ENCODE data around the gene PEX3. TPM values are rescaled to one million over a fixed set of nuclear protein-coding genes. Genes with fewer than 3 reads are reported as not detected.
A peak's percentile ranks its signal among the peaks of the same experiment; 100 is the strongest.

Gene PEX3
- total and polyA plus RNA-seq, 2 of the 4 experiments (the other 2 are of a cell fraction), result 13.3 to 13.7 TPM

DNA sequence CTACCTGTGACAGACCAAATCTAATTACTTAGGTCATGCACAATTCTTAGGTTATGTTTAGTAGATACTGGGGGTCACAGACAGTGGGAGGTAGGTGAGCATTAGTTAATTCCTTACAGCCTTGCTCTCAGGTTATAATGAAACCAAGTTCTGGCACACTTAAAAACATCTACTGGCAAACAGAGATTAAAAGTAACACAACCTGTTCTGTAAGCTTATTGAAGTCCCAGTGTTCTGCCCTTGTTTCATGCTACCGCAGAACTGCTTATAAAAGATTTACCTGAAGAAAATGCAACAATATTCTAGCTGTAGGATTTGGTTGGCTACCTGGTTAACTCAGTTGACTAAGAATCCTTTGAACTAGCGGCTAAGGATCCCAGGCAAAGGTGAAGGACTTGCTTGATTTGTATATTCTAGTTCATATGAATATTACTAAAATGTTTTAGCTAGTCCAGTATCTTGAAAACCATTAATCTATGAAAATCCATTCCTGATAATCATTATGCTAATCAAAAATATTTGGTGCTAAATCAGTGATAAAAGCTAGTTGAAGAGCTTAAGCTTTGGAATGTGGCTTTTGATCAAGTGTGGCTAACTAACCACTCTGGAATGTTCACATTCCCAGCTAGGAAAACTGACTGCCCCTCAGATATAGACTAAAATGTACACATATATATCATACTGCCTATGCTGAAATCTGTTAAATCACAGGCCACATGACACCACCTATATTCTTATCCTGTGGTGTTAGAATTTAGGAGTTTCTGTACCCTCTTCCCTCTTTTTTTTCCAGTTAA lies 7.2 kb downstream of the PEX3 start:
- BruUV-seq (replicated peaks), result no TSS peak
- dilution Hi-C loops (cut with HindIII; ENCODE audit: low sequenced_read_pairs, unreplicated experiment), result no loop called here
- TF ChIP-seq SMC3 (IDR thresholded peaks at IDR 0.05; ENCODE audit: low read depth, low read length), result no peak
- TF ChIP-seq RCOR1 (IDR thresholded peaks at IDR 0.05; ENCODE audit: insufficient replicate concordance, low read length), result no peak
- TF ChIP-seq, protein P1, sequence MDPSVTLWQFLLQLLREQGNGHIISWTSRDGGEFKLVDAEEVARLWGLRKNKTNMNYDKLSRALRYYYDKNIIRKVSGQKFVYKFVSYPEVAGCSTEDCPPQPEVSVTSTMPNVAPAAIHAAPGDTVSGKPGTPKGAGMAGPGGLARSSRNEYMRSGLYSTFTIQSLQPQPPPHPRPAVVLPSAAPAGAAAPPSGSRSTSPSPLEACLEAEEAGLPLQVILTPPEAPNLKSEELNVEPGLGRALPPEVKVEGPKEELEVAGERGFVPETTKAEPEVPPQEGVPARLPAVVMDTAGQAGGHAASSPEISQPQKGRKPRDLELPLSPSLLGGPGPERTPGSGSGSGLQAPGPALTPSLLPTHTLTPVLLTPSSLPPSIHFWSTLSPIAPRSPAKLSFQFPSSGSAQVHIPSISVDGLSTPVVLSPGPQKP (IDR thresholded peaks at IDR 0.05; ENCODE audit: borderline replicate concordance, low read depth, low read length), result no peak
- TF ChIP-seq, protein P2, sequence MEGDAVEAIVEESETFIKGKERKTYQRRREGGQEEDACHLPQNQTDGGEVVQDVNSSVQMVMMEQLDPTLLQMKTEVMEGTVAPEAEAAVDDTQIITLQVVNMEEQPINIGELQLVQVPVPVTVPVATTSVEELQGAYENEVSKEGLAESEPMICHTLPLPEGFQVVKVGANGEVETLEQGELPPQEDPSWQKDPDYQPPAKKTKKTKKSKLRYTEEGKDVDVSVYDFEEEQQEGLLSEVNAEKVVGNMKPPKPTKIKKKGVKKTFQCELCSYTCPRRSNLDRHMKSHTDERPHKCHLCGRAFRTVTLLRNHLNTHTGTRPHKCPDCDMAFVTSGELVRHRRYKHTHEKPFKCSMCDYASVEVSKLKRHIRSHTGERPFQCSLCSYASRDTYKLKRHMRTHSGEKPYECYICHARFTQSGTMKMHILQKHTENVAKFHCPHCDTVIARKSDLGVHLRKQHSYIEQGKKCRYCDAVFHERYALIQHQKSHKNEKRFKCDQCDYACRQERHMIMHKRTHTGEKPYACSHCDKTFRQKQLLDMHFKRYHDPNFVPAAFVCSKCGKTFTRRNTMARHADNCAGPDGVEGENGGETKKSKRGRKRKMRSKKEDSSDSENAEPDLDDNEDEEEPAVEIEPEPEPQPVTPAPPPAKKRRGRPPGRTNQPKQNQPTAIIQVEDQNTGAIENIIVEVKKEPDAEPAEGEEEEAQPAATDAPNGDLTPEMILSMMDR (conservative IDR thresholded peaks at IDR 0.05; ENCODE audit: low read depth, low read length), result no peak
- TF ChIP-seq RFX5 (IDR thresholded peaks at IDR 0.05; ENCODE audit: low read depth, low read length), result no peak
- no peak for TF ChIP-seq MAZ (IDR thresholded peaks at IDR 0.05; ENCODE audit: borderline replicate concordance, low read depth, low read length)
- TF ChIP-seq, protein P3, sequence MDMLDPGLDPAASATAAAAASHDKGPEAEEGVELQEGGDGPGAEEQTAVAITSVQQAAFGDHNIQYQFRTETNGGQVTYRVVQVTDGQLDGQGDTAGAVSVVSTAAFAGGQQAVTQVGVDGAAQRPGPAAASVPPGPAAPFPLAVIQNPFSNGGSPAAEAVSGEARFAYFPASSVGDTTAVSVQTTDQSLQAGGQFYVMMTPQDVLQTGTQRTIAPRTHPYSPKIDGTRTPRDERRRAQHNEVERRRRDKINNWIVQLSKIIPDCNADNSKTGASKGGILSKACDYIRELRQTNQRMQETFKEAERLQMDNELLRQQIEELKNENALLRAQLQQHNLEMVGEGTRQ (IDR thresholded peaks at IDR 0.05; ENCODE audit: low read depth, low read length), result no peak
- TF ChIP-seq MXI1 (IDR thresholded peaks at IDR 0.05; ENCODE audit: borderline replicate concordance, low read depth, low read length), result no peak
- no peak for TF ChIP-seq CHD1 (IDR thresholded peaks at IDR 0.05; ENCODE audit: low read depth, low read length)
- no peak for TF ChIP-seq CEBPB (IDR thresholded peaks at IDR 0.05; ENCODE audit: low read depth, low read length)
- TF ChIP-seq NFE2L2 (IDR thresholded peaks at IDR 0.05; ENCODE audit: low read depth, low read length), result no peak
- TF ChIP-seq RAD21 (IDR thresholded peaks at IDR 0.05; ENCODE audit: low read length), result no peak
- no peak for TF ChIP-seq FOS (IDR thresholded peaks at IDR 0.05; ENCODE audit: low read depth, low read length)
- TF ChIP-seq MAFK (IDR thresholded peaks at IDR 0.05; ENCODE audit: low read depth, low read length), result no peak
- no peak for TF ChIP-seq BHLHE40 (IDR thresholded peaks at IDR 0.05; ENCODE audit: low read depth, low read length)
- TF ChIP-seq POLR2A (IDR thresholded peaks at IDR 0.05; ENCODE audit: low read depth, low read length), result no peak

More for the DNA sequence above, 7.2 kb downstream of the PEX3 start:
- H3K9me3 ChIP-seq (ENCODE audit: control insufficient read depth, insufficient read depth, low read length), result no peaks in the 10 kb centered on the region
- no peak overlapping the region for H2AFZ ChIP-seq (replicated peaks; ENCODE audit: low read length, poor library complexity)
- no peak overlapping the region for H3K18ac ChIP-seq (ENCODE audit: low read depth, low read length)
- intact Hi-C loops (cut with micrococcal nuclease) (no loop called here), in situ Hi-C loops (cut with MboI; ENCODE audit: low sequenced_read_pairs) (no loop called here)
- no peak overlapping the region for H2BK20ac ChIP-seq (ENCODE audit: low read depth, low read length)
- H2AK9ac ChIP-seq (replicated peaks; ENCODE audit: low read depth, low read length, poor library complexity), result no peak overlapping the region
- no peaks in the 10 kb centered on the region for H4K20me1 ChIP-seq (ENCODE audit: insufficient read depth, low read length)
- H3K9me1 ChIP-seq (ENCODE audit: insufficient read depth, low read length), result no peaks in the 10 kb centered on the region
- no CpG with 5 or more reads among the region's 2 CpGs for WGBS, 2 experiments (ENCODE audit: extremely low coverage in 2 of 2, insufficient read length in 1 of 2)
- H4K5ac ChIP-seq (ENCODE audit: low read depth, low read length), result no peak overlapping the region
- no peak overlapping the region for H2BK15ac ChIP-seq (ENCODE audit: low read depth, low read length)
- no peak overlapping the region for H2AK5ac ChIP-seq (ENCODE audit: low read depth, low read length)
- H3K14ac ChIP-seq (replicated peaks; ENCODE audit: low read depth, low read length), result no peak overlapping the region
- H3K9ac ChIP-seq (ENCODE audit: low read depth, low read length), result no peak overlapping the region
- no peak overlapping the region for H3K23ac ChIP-seq (ENCODE audit: low read depth, low read length)
- H4K8ac ChIP-seq (ENCODE audit: low read depth in 2 of 2, low read length in 2 of 2), result no peak overlapping the region
- peak; percentile 21 for DNase-seq
- H3K4ac ChIP-seq (ENCODE audit: low read depth, low read length), result no peak overlapping the region
- H2BK120ac ChIP-seq (ENCODE audit: low read depth, low read length), result no peak overlapping the region
- H3K27ac ChIP-seq (ENCODE audit: insufficient read depth, low read length), result no peak overlapping the region
- no peak overlapping the region for H3K4me2 ChIP-seq (ENCODE audit: low read depth, low read length)
- no peak overlapping the region for H3K56ac ChIP-seq (ENCODE audit: extremely low read depth, insufficient read depth, low read length)
- peaks cover 0 to 21% of the 10 kb centered on the region in 2 experiments; a peak in 3 of 4 replicates for H3K79me1 ChIP-seq (ENCODE audit: low read depth in 1 of 2, low read length in 2 of 2)
- H3K36me3 ChIP-seq (ENCODE audit: control insufficient read depth, insufficient read depth, low read length), result peaks cover 7% of the 10 kb centered on the region
- no peaks in the 10 kb centered on the region for H3K27me3 ChIP-seq (ENCODE audit: control insufficient read depth, insufficient read depth, low read length)
- no peaks in the 10 kb centered on the region for H3K4me1 ChIP-seq (ENCODE audit: control insufficient read depth, insufficient read depth, low read length)
- no peak overlapping the region for H2BK5ac ChIP-seq (ENCODE audit: low read depth, low read length, poor library complexity, severe bottlenecking)
- POLR2A ChIA-PET (ENCODE audit: unreplicated experiment), result no interaction called here
- ATAC-seq (ENCODE audit: low read depth), result peak; percentile 76
- no peak overlapping the region for H4K91ac ChIP-seq (ENCODE audit: insufficient read depth, low read depth, low read length)
- no peak overlapping the region for H3K4me3 ChIP-seq (ENCODE audit: insufficient read depth, low read depth, low read length)
- CTCF ChIA-PET, result no interaction called here
